PC-3 (cell line): ENCODE results near the gene ZBTB45. TPM values are rescaled to one million over a fixed set of nuclear protein-coding genes. Genes with fewer than 3 reads are reported as not detected.

Source experiments
- ATAC-seq: fragments of 200-7000 bp; cut with Tn5 transposase; 2 replicates; pipeline ENCODE4 v1.9.1; 2020; ENCODE audit warnings: mild to moderate bottlenecking, moderate library complexity
- BruUV-seq: library from RNA; stranded (reverse); fragments of 400-500 nt; replicated peaks from 2 replicates; lab custom pipeline; 2021; lab: Mats Ljungman, UMichigan
- CTCF ChIA-PET: fragments of 300-600 bp; sonication (Branson Sonifier 250); formaldehyde crosslinking; loops from one replicate; lab custom pipeline; 2022; ENCODE audit warnings: antibody characterized with exemption; lab: Charles Lee
- POLR2A ChIA-PET: fragments of 300-600 bp; sonication (Branson Sonifier 250); formaldehyde crosslinking; loops from one replicate; lab custom pipeline; 2022; ENCODE audit warnings: antibody characterized with exemption; ENCODE audit not compliant: unreplicated experiment; lab: Charles Lee
- DNase-seq: peaks from one replicate; pipeline ENCODE4 v3.0.0-alpha.2; 2015
- H2AFZ ChIP-seq: fragments of 300-600 bp; sonication (generic); 2 replicates; pipeline ENCODE4 v1.6.0; 2016; ENCODE audit warnings: antibody characterized with exemption, low read length
- H3F3A ChIP-seq: fragments of 300-600 bp; sonication (generic); one replicate; pipeline ENCODE4 v1.6.0; 2017; ENCODE audit warnings: antibody characterized with exemption, low read length, control low read depth, mild to moderate bottlenecking; ENCODE audit not compliant: unreplicated experiment
- H3K27ac ChIP-seq: fragments of 300-600 bp; sonication (generic); 2 replicates; pipeline ENCODE4 v1.5.1; 2016; ENCODE audit warnings: mild to moderate bottlenecking, low read length
- H3K27me3 ChIP-seq: fragments of 300-600 bp; sonication (generic); 2 replicates; pipeline ENCODE4 v1.6.1; 2016; ENCODE audit warnings: low read length, mixed read lengths
- H3K36me3 ChIP-seq: fragments of 300-600 bp; sonication (generic); 2 replicates; pipeline ENCODE4 v1.6.1; 2016; ENCODE audit warnings: low read depth, mixed run types, low read length, mixed read lengths
- H3K4me1 ChIP-seq: fragments of 300-600 bp; sonication (generic); 2 replicates; pipeline ENCODE4 v1.5.1; 2016; ENCODE audit warnings: low read length; ENCODE audit not compliant: insufficient read depth
- H3K4me2 ChIP-seq: fragments of 300-600 bp; sonication (generic); 2 replicates; pipeline ENCODE4 v1.6.0; 2016; ENCODE audit warnings: low read length
- H3K4me3 ChIP-seq: fragments of 300-600 bp; sonication (generic); 2 replicates; pipeline ENCODE4 v1.5.1; 2016; ENCODE audit warnings: mild to moderate bottlenecking, low read length, mixed read lengths
- H3K79me2 ChIP-seq: fragments of 300-600 bp; sonication (generic); 2 replicates; pipeline ENCODE4 v1.6.1; 2017; ENCODE audit warnings: low read length, mixed read lengths
- H3K9ac ChIP-seq: fragments of 300-600 bp; sonication (generic); 2 replicates; pipeline ENCODE4 v1.6.0; 2016; ENCODE audit warnings: mild to moderate bottlenecking, low read length
- H3K9me2 ChIP-seq: fragments of 300-600 bp; sonication (generic); replicated peaks from 2 replicates; pipeline ENCODE4 v1.6.1; 2016; ENCODE audit warnings: mixed run types, low read length, mixed read lengths
- H3K9me3 ChIP-seq: fragments of 300-600 bp; sonication (generic); 2 replicates; pipeline ENCODE4 v1.6.1; 2016; ENCODE audit warnings: low read length, mixed read lengths
- H4K20me1 ChIP-seq: fragments of 300-600 bp; sonication (generic); 2 replicates; pipeline ENCODE4 v1.6.1; 2016; ENCODE audit warnings: low read length, mixed read lengths
- EZH2 ChIP-seq: fragments of 300-600 bp; sonication (generic); IDR thresholded peaks from one replicate; pipeline ENCODE4 v1.6.1; 2017; ENCODE audit warnings: antibody characterized with exemption, mild to moderate bottlenecking, low read length; ENCODE audit not compliant: unreplicated experiment
- EZH2phosphoT487 ChIP-seq: fragments of 300-600 bp; sonication (generic); IDR thresholded peaks from 2 replicates; pipeline ENCODE4 v1.6.1; 2018; ENCODE audit warnings: mild to moderate bottlenecking, antibody characterized with exemption, low read length, borderline replicate concordance
- intact Hi-C: fragments of 100-400 bp; cut with micrococcal nuclease; formaldehyde crosslinking; loops from 2 replicates; pipeline ENCODE4 v1.9.0; 2023
- total RNA-seq: library from RNA; depleted of rRNA; stranded (reverse); fragments of >200 nt; gene quantifications from 2 replicates; pipeline ENCODE4 v1.2.3, GENCODE V29; 2014
- TF ChIP-seq, protein P1 (sequence below): fragments of 300-600 bp; sonication (generic); conservative IDR thresholded peaks from 2 replicates; pipeline ENCODE4 v1.5.1; 2017; ENCODE audit warnings: antibody characterized with exemption, low read depth, mild to moderate bottlenecking, low read length

The ZBTB45 gene
- total RNA-seq, 1 experiment from 2014 or later, result 14.0 TPM

DNA sequence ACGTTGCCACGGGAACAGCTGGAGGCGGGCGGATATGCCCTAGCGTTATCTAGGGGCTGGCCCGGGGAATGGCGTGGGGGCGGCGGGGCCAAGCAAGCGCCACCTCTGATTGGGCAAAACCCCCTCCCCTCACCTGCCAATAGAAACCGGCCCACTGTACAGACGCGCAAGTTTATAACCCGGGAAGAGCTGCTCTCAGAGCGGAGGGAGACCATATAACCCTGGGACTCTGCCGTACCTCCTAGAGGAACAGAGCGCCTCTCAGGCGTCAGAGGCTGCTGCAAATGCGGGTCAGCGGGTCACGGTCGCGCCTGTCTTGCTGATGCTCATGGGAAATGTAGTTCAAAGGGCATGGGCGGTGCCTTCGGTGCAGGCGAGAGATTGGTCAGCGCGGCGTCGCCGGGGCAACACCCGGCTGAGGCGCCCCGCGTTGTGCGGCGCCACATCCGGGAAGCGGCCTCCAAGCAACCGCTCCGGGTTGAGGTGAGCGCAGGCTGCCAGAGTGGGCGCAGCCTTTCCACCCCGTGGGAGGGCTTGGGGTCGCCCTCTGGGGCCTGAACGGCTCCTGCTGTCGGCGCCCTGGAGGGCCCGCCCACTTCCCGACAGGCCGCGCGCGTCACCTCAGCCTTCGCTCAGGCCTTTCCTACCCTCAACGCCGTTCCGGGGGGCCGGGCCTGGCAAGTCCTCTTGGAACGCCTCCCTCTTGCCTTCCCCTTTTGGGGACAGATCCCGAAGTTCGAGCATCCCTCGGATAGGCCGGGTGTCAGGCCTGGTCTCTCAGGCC lies 43.7 kb downstream of the ZBTB45 start, which contains the start of gene ZNF446:
ZNF446 (plus strand) TSS at position 639 of the 784 bp plus-strand sequence. CDS start 867 bp downstream, outside the sequence.
- Histone ChIP-seq H2AFZ (peak within 1 kb of the TSS; percentile 86), H3K27ac (peak within 1 kb of the TSS; percentile 48), H3K9me2 (no peaks in the 10 kb centered on the region), H3K36me3 (no peaks in the 10 kb centered on the region), H3K79me2 (no peaks in the 10 kb centered on the region), H3K4me2 (peak within 1 kb of the TSS; percentile 93), H3K4me3 (peak within 1 kb of the TSS; percentile 72), H3K4me1 (peaks cover 20% of the 10 kb centered on the region), H3K9ac (peak within 1 kb of the TSS; percentile 78), H3K27me3 (no peaks in the 10 kb centered on the region), H3F3A (no peaks in the 10 kb centered on the region), H4K20me1 (no peaks in the 10 kb centered on the region), H3K9me3 (no peaks in the 10 kb centered on the region)
- CTCF ChIA-PET, result no interaction called here
- TF ChIP-seq, protein P1, sequence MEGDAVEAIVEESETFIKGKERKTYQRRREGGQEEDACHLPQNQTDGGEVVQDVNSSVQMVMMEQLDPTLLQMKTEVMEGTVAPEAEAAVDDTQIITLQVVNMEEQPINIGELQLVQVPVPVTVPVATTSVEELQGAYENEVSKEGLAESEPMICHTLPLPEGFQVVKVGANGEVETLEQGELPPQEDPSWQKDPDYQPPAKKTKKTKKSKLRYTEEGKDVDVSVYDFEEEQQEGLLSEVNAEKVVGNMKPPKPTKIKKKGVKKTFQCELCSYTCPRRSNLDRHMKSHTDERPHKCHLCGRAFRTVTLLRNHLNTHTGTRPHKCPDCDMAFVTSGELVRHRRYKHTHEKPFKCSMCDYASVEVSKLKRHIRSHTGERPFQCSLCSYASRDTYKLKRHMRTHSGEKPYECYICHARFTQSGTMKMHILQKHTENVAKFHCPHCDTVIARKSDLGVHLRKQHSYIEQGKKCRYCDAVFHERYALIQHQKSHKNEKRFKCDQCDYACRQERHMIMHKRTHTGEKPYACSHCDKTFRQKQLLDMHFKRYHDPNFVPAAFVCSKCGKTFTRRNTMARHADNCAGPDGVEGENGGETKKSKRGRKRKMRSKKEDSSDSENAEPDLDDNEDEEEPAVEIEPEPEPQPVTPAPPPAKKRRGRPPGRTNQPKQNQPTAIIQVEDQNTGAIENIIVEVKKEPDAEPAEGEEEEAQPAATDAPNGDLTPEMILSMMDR, result no peak
- TF ChIP-seq EZH2phosphoT487, result no peak
- TF ChIP-seq EZH2, result no peak
- POLR2A ChIA-PET, result interaction anchor here (0.5 kb wide), 1 partner anchor 12 kb away, joined by 9 read pairs; no protein-coding TSS in a partner anchor
- intact Hi-C loops, result no loop called here
- peak; percentile 82 for ATAC-seq
- DNase-seq, result peak; percentile 98
- no TSS peak for BruUV-seq

- no peak for DNase-seq
- ATAC-seq, result peak; percentile 3; the same call in 1 of the 2 replicates
- H4K20me1 ChIP-seq, result no peaks in the 10 kb centered on the region
- peak overlapping the region; percentile 72 for H3K4me3 ChIP-seq
- ChIA-PET CTCF (no interaction called here), POLR2A (no interaction called here)
- peaks cover 20% of the 10 kb centered on the region for H3K4me1 ChIP-seq
- no peaks in the 10 kb centered on the region for H3K27me3 ChIP-seq
- H3F3A ChIP-seq, result no peaks in the 10 kb centered on the region
- TF ChIP-seq, protein P1, result no peak
- TF ChIP-seq EZH2 (no peak), EZH2phosphoT487 (no peak)
- H3K79me2 ChIP-seq, result no peaks in the 10 kb centered on the region
- TSS peak; percentile 45 for BruUV-seq
- no peaks in the 10 kb centered on the region for H3K36me3 ChIP-seq
- peak overlapping the region; percentile 93 for H3K4me2 ChIP-seq
- peak overlapping the region; percentile 48 for H3K27ac ChIP-seq
- no peaks in the 10 kb centered on the region for H3K9me2 ChIP-seq
- peak overlapping the region; percentile 78 for H3K9ac ChIP-seq
- H2AFZ ChIP-seq, result peak overlapping the region; percentile 86
- H3K9me3 ChIP-seq, result no peaks in the 10 kb centered on the region
- intact Hi-C loops, result no loop called here
These were observed 44.5 kb downstream of the ZBTB45 start for GRCh38 chr19:58474997-58475713.
